ENCODE data around the gene C11orf86.
"Not testable (repeated sequence)": the region's sequence is repeated elsewhere in the genome, so short reads cannot be mapped to it uniquely, and the experiment has no call there.

The C11orf86 gene

DNA sequence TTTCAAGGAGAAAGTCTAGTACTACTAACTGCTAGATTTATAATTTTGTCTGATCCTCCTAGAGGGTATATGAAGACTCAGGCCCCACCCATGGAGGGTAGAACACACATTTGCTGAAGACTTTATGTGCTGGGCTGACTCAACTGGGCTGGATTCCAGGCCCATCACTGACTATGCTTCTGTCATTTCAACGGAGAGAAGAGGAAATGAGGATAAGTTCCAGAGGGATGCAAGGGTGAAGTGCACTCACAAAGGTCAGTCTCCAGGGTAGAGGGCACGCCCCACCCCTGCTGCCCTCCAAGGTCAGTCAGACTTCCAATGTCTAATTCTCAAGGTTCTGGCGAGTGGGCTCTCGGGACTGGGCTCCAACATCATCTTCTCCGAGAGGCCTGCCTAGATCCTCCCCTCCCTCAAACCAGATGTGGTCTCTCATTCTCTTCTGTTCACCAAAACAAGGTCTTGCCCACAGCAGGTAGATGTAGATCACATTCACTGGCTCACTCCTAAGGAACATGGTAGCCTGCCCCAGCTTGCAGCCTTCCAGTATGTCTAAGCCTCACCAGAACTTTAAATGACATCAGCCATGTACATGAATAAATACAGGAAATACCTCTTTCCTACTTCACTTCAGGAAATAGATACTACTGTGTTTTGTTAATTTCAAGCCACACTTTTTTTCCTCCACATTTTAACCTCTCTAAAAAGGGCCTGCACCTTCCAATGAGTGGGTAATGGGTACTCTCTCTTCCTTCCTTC lies 7.3 kb upstream of the C11orf86 start:
- DNase-seq (ENCODE audit: low read depth) = no peak

DNA sequence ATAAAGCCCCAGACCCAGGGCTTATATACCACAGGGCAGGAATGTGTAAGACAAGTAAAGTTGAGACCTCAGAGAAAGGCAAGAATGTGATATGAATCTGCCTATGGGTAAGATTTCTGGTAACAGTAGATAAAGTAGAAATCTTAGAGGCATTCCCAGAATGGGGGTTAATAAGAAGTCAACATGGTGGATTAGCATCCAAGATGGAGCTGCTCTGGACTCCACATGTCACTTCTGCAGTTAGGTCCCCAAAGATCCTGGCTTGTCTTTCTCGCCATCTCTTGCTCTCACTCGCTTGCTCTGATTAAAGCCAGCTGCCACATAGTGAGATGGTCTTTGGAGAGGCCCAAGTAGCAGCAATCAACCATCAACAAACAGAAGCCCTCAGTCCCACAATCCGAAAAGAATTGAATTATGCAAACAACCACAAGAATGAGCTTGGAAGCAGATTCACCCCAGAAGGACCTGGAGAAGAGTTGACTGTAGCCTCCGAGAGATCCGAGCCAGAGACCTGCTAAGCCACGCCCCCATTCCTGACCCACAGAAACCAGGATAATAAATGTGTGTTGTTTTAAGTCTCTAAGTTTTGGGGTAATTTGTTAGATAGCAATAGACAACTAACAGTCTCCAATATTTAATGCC lies 5.4 kb upstream of the C11orf86 start:
- DNase-seq (ENCODE audit: low read depth) = no peak

DNA sequence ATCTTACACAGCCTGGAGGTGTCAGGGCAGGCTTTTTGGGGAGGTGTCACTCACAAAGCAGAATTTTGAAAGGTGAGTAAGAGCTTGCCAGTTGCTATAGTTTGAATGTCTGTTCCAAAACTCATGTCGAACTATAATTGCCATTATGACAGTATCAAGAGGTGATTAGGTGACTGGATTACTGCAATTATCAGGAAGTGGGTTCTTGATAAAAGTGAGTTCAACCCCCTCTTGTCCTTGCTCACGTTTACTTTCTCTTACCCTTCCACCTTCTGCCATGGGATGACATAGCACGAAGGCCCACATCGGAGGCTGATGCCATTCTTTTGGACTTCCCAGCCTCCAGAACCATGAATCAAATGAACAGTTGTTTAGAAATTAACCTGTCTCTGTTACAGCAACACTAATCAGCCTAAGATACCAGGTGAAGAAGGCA lies 4.7 kb upstream of the C11orf86 start:
- DNase-seq (ENCODE audit: low read depth) = no peak

DNA sequence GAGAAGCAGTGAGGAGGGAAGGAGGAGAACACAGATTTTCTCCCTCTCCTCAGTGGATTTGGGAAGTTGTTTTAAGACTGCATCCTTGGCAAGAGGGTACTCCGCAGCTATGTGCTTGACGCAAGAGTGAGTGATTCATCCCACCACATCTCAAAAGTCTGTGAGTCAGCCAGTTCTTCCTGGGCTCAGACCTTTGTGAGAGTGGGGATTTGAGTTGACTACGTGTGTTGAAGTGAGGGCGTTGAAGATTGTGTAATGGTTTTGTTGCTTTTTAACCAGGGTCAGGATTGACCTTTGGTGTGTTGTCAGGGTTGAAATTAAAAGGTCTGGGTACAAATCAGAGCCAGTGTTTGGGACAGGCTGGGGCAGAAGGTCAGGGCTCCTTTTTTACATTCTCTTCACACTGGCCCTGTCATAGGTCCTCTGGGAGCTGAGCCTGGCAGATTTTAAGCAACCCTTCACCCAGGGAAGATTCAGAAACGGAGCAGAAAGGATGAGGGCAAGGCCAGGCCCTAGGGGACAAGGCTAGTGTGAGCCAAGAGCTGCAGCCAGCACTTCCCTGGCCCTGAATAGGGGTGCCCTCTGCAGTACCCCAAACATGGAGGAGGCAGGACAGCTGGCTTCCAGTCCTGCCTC lies 4.2 kb upstream of the C11orf86 start:
- no peak for DNase-seq (ENCODE audit: low read depth)

DNA sequence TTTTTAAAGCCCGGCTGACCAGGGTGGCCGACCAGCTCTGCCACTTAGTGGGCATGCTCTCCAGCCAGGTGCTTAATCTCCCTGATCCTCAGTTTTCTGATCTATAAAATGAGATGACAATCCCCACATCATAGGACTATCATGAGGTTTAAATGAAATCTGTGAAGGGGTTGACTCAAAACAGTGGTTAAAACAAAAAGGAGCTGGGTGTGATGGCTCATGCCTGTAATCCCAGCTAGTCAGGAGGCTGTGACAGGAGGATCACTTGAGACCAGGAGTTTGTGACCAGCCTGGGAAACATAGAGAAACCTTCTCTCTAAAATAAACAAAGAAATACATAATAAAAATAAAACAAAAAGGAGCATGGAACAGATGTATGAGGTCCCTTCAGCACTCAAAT lies 3.6 kb upstream of the C11orf86 start:
- DNase-seq (ENCODE audit: low read depth) = no peak

DNA sequence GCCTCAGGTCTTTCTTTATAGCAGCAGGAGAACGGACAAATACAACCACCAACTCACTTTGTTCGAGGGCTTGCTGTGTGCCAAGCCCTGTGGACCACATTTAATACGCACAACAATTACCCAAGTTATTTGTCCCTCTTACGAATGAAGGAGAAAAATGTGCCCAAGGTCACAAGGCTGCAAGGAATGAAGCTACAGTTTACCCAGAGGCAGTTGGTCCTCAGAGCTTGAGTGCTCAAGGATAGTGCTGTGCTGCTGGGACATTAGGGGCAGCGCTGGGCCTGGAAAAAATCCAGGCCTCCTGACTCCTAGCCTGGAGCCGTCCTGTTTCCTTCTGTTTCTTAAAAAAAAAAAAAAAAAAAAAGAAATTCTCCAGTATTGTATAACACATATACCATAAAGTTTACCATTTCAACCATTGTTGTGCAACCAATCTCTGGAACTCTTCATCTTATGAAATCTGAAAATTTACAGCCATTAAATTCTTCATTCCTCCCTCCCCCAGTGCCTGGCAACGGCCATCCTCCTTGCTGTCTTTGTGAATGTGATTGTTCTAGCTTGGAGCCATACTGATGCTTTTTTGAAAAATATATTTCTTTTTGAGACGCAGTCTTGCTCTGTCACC lies 1.0 kb upstream of the C11orf86 start:
- no peak for DNase-seq (ENCODE audit: low read depth)

DNA sequence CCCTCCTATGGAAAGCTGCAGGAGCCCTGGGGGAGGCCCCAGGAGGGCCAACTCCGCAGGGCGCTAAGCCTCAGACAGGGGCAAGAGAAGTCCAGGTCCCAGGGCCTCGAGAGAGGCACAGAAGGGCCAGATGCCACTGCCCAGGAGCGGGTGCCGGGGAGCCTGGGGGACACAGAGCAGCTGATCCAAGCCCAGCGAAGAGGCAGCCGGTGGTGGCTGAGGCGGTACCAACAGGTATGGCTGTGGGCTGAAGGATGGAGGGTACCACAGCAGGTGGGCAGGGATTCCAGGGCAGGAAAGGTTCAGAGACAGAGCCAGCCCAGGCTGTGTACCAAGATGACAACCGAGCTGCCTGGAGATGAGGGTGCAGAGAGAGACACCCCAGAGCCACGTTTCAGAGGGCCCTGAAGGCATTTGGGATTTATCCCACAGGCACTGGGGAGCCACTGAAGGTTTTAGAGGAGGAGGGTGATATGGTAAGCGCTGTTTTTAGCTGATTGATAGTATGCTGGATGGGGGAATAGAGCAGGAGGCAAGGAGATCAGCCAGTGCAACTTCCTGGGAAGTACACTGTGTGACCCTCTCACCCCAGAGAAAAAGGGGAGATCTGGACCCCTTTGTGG lies 412 bp downstream of the C11orf86 start:
- DNase-seq (ENCODE audit: low read depth) = no peak

DNA sequence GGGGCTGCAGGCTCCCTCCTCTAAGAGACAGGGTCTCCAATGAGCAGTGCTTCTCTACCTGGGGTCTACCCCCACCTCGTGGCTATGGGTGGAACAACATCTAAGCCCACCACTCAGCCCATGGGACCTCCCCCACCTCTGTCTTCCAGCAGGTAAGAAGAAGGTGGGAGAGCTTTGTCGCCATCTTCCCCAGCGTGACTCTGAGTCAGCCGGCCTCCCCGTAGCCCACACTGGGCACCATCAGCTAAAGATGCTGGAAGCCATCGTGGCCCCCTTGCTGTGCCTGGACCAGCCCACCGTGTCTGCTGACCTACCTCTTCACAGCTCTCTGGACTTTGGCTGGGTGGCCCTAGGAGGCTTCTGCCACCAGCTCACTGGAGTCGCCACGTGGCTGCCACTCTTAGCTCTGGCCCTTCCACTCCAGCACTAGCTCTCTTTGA lies 944 bp downstream of the C11orf86 start:
- DNase-seq (ENCODE audit: low read depth) = no peak

DNA sequence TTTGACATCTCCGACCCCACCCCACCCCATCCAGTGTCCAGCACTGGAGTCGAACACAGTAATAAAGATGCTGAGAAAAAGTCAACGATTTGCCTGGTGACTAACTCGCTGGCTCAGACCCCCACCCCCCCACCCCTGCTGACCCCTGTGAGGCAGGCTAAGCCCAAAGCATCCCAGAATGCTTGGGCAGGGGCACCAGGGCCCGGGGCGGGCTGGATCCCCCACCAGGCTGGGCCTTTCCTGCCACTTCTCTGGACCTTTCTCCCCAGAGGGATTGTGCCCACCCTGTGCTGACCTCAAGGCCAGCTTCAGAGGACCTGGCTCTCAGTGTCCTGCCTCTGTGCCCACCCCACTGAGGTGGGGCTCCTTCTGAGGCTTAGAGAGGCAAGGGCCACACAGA lies 1.8 kb downstream of the C11orf86 start:
- no peak for DNase-seq (ENCODE audit: low read depth)

DNA sequence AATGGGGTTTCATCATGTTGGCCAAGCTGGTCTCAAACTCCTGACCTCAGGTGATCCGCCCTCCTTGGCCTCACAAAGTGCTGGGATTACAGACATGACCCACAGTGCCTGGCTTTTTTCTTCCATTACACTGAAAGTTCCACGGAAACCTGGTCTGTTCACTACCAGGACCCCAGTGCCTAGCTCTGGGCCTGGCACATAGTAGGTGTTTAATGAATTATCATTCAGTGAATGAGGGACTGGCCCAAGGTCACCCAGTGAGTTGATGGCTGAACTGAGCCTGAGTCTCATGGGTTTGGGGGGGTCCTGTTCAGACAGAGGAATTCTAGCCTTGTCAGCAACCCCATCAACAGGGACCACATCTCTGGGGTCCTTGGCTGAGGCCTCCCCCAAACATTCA lies 3.1 kb downstream of the C11orf86 start:
- DNase-seq (ENCODE audit: low read depth) = no peak

DNA sequence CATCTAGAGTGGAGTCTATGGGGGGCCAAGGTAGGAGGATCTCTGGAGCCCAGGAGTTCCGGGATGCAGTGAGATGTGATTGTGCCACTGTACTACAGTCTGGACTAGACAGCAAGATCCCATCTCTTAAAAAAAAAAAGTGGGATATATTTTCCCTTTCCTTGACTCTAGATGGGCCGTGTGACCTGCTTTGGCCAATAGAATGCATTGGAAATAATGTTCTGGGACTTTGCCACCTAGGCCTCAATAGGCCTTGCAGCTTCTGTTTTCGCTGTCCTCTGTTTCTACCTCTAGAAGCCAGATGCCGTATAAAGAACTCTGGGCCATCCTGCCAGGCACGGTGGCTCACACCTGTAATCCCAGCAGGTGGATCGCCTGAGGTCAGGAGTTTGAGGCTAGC lies 3.6 kb downstream of the C11orf86 start:
- DNase-seq (ENCODE audit: low read depth) = no peak

DNA sequence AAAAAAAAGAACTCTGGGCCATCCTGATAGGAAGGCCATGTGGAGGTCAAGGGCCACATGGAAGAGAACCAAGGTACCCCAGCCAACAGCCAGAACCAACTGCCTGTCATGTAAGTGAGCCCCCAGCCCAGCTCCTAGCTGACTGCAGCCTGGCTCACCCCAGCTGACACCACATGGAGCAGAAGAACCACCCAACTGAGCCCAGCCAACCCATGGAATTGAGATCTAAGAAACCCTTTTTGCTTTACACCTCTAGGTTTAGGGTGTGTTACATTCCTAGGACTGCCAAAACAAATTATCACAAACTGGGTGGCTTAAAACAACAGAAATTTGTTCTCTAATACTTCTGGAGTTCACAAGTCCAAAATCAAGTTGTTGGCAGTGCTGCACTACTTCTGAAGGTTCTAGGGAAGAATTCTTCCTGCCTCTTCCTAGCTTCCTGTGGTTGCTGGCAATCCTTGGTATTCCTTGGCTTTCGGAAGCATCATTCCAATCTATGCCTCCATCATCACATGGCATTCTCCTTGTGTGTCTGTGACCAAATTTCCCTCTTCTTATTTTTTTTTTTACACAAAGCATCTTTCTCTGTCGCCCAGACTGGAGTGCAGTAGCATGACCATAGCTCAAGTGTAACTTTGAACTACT lies 4.4 kb downstream of the C11orf86 start:
- no peak for DNase-seq (ENCODE audit: low read depth)

DNA sequence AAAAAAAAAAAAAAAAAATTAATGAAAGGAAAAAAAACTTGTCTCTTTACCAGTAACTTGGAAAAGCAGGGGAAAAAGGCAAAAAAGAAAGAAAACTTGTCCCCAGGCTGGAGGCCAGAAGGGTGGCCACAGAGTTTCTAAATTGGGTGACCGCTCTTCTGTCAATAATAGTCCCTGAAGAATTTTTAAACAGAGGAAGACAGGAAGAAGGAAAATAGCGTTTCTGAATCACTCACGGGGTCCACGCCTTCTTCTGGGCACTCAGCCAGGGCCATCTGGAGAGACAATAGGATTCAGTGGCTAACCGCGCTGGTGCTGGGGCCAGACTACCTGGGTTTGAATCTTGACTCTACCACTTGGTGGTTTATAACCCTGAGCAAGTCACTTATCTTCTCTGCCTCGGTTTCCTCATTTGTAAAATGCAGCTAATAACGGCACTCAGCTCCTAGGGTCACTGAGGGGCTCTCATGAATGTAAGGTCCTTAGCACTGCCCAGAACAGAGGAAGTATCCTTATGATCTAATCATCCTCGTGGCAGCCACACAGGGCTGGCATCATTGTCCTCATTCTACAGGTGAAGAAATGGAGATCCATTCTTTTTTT lies 7.0 kb downstream of the C11orf86 start:
- no peak for DNase-seq (ENCODE audit: low read depth)

DNA sequence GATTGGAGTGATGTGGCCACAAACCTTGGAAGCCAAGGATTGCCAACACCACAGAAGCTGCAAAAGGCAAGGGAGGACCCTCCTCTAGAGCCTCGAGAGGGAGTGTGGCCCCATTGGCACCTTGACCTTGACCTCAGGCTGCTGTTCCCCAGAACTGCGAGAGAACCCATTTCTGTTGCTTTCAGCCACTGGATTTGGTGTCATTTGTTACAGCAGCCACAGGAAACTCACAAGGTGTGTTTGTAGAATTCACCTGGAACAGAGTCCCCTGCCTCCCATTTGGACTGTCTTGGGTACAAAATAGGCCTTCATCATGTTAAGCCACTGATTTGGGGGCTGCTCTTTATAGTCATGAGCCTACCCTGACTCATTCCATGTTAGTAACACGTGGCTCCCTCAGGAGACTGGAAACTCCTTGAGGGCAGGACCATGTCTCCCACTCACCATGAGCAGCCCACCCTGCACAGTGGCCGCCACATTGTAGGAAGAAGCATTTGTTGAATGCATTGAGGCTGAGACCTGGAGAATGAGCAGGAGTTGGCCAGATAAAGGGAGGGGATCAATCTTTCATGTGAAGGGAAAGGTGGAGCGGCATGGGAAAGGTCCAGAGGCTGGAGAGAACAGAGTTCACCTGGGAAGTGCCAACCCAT lies 8.3 kb downstream of the C11orf86 start:
- DNase-seq (ENCODE audit: low read depth) = no peak

DNA sequence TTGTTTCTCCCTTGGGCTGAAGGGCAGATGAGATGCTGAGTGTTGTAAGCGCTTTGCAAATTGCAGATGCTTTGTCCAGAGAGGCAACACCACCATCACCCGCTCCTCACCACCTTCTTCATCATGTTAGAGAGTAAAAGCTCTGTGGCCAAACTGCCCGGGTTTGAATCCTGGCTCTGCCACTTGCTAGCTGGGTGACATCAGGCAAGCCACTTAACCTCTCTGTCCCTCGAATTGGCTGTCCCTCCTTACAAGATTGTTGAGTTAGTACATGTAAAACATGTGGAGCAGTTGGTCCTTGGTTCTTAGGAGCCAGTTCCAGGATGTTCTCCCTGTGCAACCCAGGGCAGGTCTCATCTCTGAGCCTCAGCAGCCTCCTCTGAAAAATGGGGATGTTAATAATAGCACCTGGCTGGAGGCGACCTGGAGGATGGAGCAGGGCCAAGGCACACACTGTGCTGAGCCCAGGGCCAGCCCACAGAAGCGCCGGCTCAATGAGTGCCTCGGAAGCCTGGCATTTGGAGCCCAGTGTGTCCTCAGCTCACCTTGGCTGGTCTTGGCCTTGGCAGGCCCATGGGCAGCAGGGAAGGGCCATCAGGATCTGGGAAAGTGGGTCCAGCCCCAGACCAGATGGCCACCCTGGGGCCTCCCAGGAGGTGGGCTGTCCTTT lies 10.5 kb downstream of the C11orf86 start:
- no peak for DNase-seq (ENCODE audit: low read depth)

DNA sequence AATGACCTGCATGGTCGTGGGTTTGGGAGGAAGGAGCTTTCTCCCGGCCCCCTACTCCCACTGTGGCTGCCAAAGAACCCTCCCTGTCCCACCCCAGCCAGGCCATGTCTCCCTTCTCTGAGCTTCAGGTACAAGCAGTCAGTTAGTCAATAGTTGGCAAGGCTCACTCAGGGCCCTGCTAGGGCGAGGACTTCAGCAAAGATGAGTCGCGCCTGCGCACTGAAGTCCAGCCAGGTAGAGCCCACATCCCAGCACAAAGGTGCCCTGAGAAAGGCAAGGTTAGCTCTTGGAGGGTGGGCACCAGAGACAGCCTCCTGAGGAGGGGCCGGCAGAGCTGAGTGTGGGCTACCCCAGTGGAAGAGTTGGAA lies 11.1 kb downstream of the C11orf86 start:
- no peak for DNase-seq (ENCODE audit: low read depth)

DNA sequence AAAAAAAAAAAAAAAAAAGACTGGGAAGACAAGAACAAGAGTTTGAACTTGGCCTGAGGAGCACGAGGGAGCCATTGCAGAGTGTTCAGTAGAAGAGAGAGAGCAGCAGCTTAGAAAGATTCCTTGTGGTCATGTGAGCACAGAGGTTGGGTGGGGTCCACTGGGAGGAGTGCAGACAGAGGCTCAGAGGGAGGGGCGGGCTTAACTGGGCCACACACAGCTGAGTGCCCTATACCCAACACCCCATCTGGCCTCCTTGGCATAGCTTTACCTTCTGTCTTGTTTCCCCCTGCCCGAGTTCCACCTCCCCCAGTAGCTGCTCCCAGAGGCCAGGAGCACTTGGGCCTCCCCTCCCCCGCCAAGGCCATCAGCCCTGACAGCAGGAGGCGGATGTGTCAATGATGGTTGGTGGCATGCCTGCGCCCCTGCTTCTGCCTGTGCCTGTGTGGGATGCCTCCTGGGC lies 12.1 kb downstream of the C11orf86 start:
- no peak for DNase-seq (ENCODE audit: low read depth)

DNA sequence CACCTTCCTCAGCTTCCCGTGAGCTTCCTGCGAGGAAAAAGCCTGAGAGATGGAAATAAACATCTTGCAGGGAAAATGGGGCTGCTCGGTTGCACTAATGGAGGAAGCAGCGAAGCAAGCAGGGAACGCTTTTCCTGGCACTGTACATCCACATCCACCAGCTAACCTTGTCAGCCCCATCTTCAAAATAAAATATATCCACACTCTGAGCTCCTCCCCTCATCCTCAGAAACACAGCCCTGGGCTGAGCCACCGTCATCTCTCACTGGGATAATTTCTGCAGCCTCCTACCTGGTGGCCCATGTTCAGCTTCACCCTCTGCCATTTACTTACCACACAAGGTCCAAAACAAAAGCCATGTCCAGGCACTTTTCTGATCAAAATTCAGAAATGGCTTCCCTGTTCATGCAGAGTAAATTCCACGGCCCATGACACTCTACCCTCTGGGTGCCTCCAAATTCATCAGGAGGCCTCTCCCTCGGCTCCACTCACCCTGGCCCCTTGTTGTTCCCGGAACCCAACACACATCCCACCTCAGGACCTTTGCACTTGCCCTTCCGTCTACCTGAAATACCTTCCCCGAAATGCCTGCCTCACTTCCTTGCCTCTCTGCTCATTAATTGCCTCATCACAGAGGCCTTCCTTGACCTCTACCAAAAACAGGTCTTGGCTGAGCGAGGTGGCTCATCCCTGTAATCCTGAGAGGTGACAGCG lies 13.0 kb downstream of the C11orf86 start:
- DNase-seq (ENCODE audit: low read depth) = no peak

DNA sequence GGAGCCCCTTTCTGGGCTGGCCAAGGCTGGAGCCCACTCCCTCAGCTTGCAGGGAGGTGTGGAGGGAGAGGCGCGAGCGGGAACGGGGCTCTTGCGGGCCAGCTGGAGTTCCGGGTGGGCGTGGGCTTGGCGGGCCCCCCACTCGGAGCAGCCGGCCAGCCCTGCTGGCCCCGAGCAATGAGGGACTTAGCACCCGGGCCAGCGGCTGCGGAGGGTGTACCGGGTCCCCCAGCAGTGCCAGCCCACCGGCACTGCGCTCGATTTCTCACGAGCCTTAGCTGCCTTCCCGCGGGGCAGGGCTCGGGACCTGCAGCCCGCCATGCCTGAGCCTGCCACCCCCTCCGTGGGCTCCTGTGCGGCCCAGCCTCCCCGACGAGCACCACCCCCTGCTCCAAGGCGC lies 13.6 kb downstream of the C11orf86 start:
- DNase-seq (ENCODE audit: low read depth) = not testable (repeated sequence)

DNA sequence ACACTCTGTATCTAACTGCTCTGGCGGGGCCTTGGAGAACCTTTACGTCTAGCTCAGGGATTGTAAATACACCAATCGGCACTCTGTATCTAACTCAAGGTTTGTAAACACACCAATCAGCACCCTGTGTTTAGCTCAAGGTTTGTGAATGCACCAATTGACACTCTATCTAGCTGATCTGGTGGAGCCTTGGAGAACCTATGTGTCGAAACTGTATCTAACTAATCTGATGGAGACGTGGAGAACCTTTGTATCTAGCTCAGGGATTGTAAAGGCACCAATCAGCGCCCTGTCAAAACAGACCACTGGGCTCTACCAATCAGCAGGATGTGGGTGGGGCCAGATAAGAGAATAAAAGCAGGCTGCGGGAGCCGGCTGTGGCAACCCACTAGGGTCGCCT lies 14.3 kb downstream of the C11orf86 start:
- not testable (repeated sequence) for DNase-seq (ENCODE audit: low read depth)
